A549 treated with RU486 at 1 μM for 4 hours (cell line): Measurements from ENCODE around the gene MYH7. TPM values are rescaled to one million over a fixed set of nuclear protein-coding genes. Genes with fewer than 3 reads are reported as not detected.

Experiments used
- total RNA-seq: library from RNA; stranded (reverse); fragments of 200-300 nt; extraction: Qiagen RNA extraction; gene quantifications from 5 replicates; pipeline ENCODE4 v1.2.3, GENCODE V29; 2022; ENCODE audit warnings: low read depth

The MYH7 gene
- total RNA-seq = not detected in 5 replicates

GRCh38 chr14:23435543-23436326 lies at the start of gene MYH7:
TSS of gene MYH7 (minus strand) at chr14:23435660. CDS start at chr14:23433732, 1,928 bp downstream.

GRCh38 chr14:23469127-23469905 lies 33.9 kb upstream of the MYH7 start, which contains the start of gene NGDN:
TSS of gene NGDN (plus strand) at chr14:23469703. CDS start at chr14:23469716, 13 bp downstream.

GRCh38 chr14:23407516-23408306 lies 27.7 kb downstream of the MYH7 start, which contains the start of gene MYH6:
TSS of gene MYH6 (minus strand) at chr14:23408273. CDS start at chr14:23407223, 1,050 bp downstream.

DNA sequence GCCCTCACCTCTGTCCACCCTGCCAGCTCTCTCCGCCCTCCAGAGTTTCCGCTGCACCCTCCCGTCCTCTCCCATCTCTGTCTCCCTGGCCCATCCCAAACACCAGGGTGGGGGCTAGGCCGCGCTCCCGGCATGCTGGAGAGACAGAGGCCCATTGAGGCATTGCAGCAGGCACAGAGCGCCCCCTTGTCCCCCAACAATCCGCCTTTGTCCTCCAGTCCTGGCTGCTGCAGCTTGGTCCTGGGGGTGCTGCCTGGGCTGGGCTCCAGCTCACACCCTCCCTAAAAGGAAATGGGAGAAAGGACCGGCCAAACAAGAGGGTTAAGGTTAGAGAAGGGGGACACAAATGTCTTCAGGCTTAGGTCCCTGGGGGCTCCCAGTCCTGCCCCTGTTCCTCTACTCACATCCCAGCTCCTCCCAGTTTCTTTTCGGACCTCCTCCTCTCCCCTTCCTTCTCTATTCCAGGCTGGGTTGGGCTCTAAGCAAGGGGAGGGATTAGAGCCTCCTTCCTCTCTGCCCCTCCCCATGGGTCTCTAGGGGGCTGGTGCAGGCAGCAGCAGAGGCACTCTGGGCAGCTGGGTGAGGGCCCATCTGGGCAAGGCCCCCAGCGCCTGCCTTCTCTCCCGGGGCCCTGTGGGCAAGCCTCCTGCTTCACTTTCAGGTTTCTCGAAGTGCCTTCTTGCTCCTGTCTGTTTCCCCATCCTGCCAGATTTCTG lies 58.8 kb downstream of the MYH7 start, which contains the start of gene CMTM5:
Gene CMTM5 (plus strand): TSS at position 565 of the 716 bp plus-strand sequence. CDS start 206 bp downstream, outside the sequence.

GRCh38 chr14:23372509-23372908 lies 63.0 kb downstream of the MYH7 start, which contains the start of gene IL25:
TSS of gene IL25 (plus strand) at chr14:23372809.

GRCh38 chr14:23365036-23365731 lies 70.3 kb downstream of the MYH7 start, which contains the start of gene EFS:
TSS of gene EFS (minus strand) at chr14:23365172. CDS start at chr14:23365025, 147 bp downstream.

Other genes starting within 250 kb of the MYH7 start
- gene RNF212B, start 197.7 kb downstream of the MYH7 start, total RNA-seq = not detected in 5 replicates
- 6.8 to 9.3 TPM (median 7.4 TPM) in 5 replicates for gene HOMEZ, start 149.5 kb downstream of the MYH7 start, total RNA-seq
- 3.5 to 6.1 TPM (median 4.6 TPM) in 5 replicates for gene PPP1R3E, start 132.8 kb downstream of the MYH7 start, total RNA-seq
- 18.6 to 22.7 TPM (median 21.0 TPM) in 5 replicates for gene BCL2L2, start 128.8 kb downstream of the MYH7 start, total RNA-seq
- gene PABPN1, start 114.2 kb downstream of the MYH7 start, total RNA-seq = 133 to 164 TPM (median 158 TPM) in 5 replicates
- gene SLC22A17, start 82.8 kb downstream of the MYH7 start, total RNA-seq = 5.2 to 8.9 TPM (median 6.8 TPM) in 5 replicates
- not detected in 5 replicates for gene EFS, start 70.5 kb downstream of the MYH7 start, total RNA-seq
- not detected in 5 replicates for gene IL25, start 62.9 kb downstream of the MYH7 start, total RNA-seq
- gene CMTM5, start 58.6 kb downstream of the MYH7 start, total RNA-seq = not detected in 5 replicates
- gene MYH6, start 27.4 kb downstream of the MYH7 start, total RNA-seq = not detected in 5 replicates
- gene NGDN, start 34.0 kb upstream of the MYH7 start, total RNA-seq = 58.7 to 78.0 TPM (median 71.2 TPM) in 5 replicates
- gene ZFHX2, start 116.1 kb upstream of the MYH7 start, total RNA-seq = 0.88 to 2.1 TPM (median 1.2 TPM) in 5 replicates
- gene THTPA, start 120.6 kb upstream of the MYH7 start, total RNA-seq = 11.8 to 13.8 TPM (median 12.7 TPM) in 5 replicates
- gene AP1G2, start 132.1 kb upstream of the MYH7 start, total RNA-seq = 37.1 to 49.3 TPM (median 44.3 TPM) in 5 replicates
- 0.03 TPM in 3 of 5 replicates, not detected in the others for gene JPH4, start 143.1 kb upstream of the MYH7 start, total RNA-seq
- 5.7 to 10.2 TPM (median 7.7 TPM) in 5 replicates for gene DHRS2, start 200.7 kb upstream of the MYH7 start, total RNA-seq